ENCODE data around the gene TMA16. TPM values are rescaled to one million over a fixed set of nuclear protein-coding genes. Genes with fewer than 3 reads are reported as not detected.

Gene TMA16
- total RNA-seq, 2 donors from 2014 or later = 15.8 to 21.3 TPM

- Histone ChIP-seq H3K9me3 (no peaks in the 10 kb centered on the region), H3K4me3 (no peak overlapping the region), H3K4me1 (no peaks in the 10 kb centered on the region), H3K27me3 (no peaks in the 10 kb centered on the region), H3K9ac (ENCODE audit: low read depth in 2 of 2, low read length in 2 of 2) (no peak overlapping the region), H3K36me3 (no peaks in the 10 kb centered on the region), H3K27ac (no peak overlapping the region)
- DNase-seq = no peak
- intact Hi-C loops (cut with DNase I) = loop anchor here (5.0 kb wide), 2 partner anchors 131 to 1191 kb away; no protein-coding TSS in a partner anchor
- TF ChIP-seq CTCF (IDR thresholded peaks at IDR 0.05) = no peak
These were observed 56.4 kb downstream of the TMA16 start for GRCh38 chr4:163550869-163551267.

DNA sequence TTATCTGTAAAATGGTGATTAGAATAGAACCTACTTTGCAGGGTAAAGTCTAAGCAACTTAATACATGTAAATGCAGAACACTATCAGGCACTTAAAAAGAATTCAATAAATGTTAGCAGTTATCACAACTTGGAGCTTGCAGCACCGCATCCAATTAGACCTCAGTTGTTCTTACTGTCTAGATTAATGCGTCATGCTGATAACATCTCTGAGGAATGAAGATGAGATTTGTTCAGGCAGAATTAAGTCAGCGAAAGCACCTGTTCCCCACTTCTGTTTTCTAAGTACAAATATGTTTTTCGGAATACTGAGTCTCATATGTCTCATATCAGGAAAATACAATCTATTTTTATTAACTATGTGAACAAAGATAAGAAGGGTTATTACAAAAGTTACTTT, 58.7 kb downstream of the TMA16 start:
- no peaks in the 10 kb centered on the region for H3K9me3 ChIP-seq
- H3K27me3 ChIP-seq = no peaks in the 10 kb centered on the region
- no peaks in the 10 kb centered on the region for H3K4me1 ChIP-seq
- intact Hi-C loops (cut with DNase I) = loop anchor here (5.0 kb wide), 2 partner anchors 129 to 1189 kb away; no protein-coding TSS in a partner anchor
- no peak for TF ChIP-seq CTCF (IDR thresholded peaks at IDR 0.05)
- H3K9ac ChIP-seq (ENCODE audit: low read depth in 2 of 2, low read length in 2 of 2) = no peak overlapping the region
- DNase-seq = no peak
- no peak overlapping the region for H3K27ac ChIP-seq
- no peak overlapping the region for H3K4me3 ChIP-seq
- no peaks in the 10 kb centered on the region for H3K36me3 ChIP-seq

- H3K27ac ChIP-seq = no peak overlapping the region
These were observed 60.5 kb downstream of the TMA16 start for GRCh38 chr4:163554870-163555465.

DNA sequence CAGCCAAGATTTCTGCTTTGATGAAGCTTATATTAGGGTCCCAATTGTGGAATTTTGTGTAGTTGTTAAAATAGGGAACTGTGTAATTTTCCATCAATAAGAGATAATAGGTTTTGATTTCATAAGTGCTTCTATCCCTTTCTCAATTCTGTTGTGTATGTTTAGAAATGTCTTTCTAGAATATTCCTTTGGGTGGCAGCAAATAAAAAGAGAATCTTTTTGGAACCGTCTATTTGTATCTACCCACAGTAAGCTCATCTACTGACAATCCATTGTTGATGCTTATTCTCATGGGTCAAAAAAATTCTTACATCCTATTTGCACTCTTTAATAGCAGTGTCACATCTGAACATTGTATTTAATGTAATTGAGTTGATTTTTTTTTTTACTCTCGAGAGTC, 61.7 kb downstream of the TMA16 start:
- intact Hi-C loops (cut with DNase I) = no loop called here
- no peak overlapping the region for H3K4me3 ChIP-seq
- no peaks in the 10 kb centered on the region for H3K27me3 ChIP-seq
- DNase-seq = no peak
- no peak overlapping the region for H3K9ac ChIP-seq (ENCODE audit: low read depth in 2 of 2, low read length in 2 of 2)
- H3K4me1 ChIP-seq = no peaks in the 10 kb centered on the region
- H3K9me3 ChIP-seq = peaks cover 4% of the 10 kb centered on the region
- H3K27ac ChIP-seq = no peak overlapping the region
- no peak for TF ChIP-seq CTCF (IDR thresholded peaks at IDR 0.05)
- no peaks in the 10 kb centered on the region for H3K36me3 ChIP-seq

More at GRCh38 chr4:163554870-163555465, 60.5 kb downstream of the TMA16 start:
- no peaks in the 10 kb centered on the region for H3K27me3 ChIP-seq
- no peaks in the 10 kb centered on the region for H3K9me3 ChIP-seq
- peak; percentile 65 for TF ChIP-seq CTCF (IDR thresholded peaks at IDR 0.05)
- H3K36me3 ChIP-seq = no peaks in the 10 kb centered on the region
- DNase-seq = no peak
- intact Hi-C loops (cut with DNase I) = loop anchor here (5.0 kb wide), 2 partner anchors 127 to 1187 kb away; no protein-coding TSS in a partner anchor
- no peaks in the 10 kb centered on the region for H3K4me1 ChIP-seq
- H3K4me3 ChIP-seq = no peak overlapping the region
- H3K9ac ChIP-seq (ENCODE audit: low read depth in 2 of 2, low read length in 2 of 2) = no peak overlapping the region

DNA sequence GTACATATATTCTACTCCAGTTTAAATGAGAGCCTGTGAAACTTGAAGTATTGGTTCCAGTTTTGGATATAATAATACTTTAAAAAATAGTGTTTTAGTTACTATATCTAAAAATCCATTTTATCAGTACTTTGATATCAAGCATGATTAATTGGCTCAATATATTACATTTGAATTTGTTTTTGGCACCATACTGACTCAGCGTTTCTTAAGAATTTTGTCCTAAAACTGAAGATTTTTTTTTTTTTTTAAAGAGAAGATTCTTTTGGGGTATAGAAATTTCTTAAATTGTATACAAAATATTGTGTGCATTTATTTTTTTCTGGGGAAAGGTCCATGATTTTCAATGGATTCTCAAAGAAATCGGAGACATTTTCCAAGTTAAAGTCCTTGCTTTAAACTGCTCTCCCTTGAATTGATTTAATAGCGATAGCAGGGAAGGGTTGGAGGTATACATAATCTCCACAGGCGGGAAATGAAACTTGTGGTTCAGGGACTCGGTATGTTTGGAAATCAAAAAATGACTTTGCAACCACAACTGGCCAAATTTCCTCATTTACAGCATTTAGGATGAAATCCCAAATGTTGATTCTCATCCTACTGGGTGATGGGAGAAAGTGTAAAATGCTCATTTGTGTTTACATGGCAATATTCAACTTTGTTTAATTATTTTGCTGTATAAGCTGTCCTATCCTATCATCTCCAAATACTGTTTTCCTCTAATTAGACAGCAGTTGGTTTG, 62.3 kb downstream of the TMA16 start:
- Histone ChIP-seq H3K9ac (ENCODE audit: low read depth in 2 of 2, low read length in 2 of 2) (no peak overlapping the region), H3K4me1 (no peaks in the 10 kb centered on the region), H3K36me3 (no peaks in the 10 kb centered on the region), H3K27ac (no peak overlapping the region), H3K4me3 (no peak overlapping the region), H3K27me3 (no peaks in the 10 kb centered on the region), H3K9me3 (peaks cover 4% of the 10 kb centered on the region)
- TF ChIP-seq CTCF (IDR thresholded peaks at IDR 0.05) = no peak
- intact Hi-C loops (cut with DNase I) = no loop called here
- DNase-seq = no peak

Measured in colonic mucosa (tissue), 4 donors.